WTC11 (cell line): ENCODE data around the gene CACNA1E. TPM values are rescaled to one million over a fixed set of nuclear protein-coding genes. Genes with fewer than 3 reads are reported as not detected.

ENCODE experiments used
- ATAC-seq: fragments of 200-7000 bp; cut with Tn5 transposase; 2 replicates; pipeline ENCODE4 v1.10.0; 2021; ENCODE audit warnings: mild to moderate bottlenecking, moderate library complexity
- CTCF ChIA-PET: fragments of 300-600 bp; sonication (Branson Sonifier 250); formaldehyde crosslinking; loops from one replicate; lab custom pipeline; 2021; ENCODE audit warnings: antibody characterized with exemption; lab: Charles Lee
- POLR2A ChIA-PET: fragments of 350-600 bp; sonication (Branson Sonifier 250); formaldehyde crosslinking; loops from one replicate; lab custom pipeline; 2021; ENCODE audit warnings: antibody characterized with exemption; lab: Charles Lee
- DNase-seq: peaks from one replicate; pipeline ENCODE4 v3.0.0; 2021; ENCODE audit warnings: low spot score
- H3K27ac Mint-ChIP-seq: 2 replicates; pipeline ENCODE4 v1.8.0; 2021; ENCODE audit warnings: mixed read lengths
- H3K27me3 Mint-ChIP-seq: 2 replicates; pipeline ENCODE4 v1.8.0; 2021; ENCODE audit warnings: low read depth, mild to moderate bottlenecking, moderate library complexity, mixed read lengths
- H3K36me3 Mint-ChIP-seq: 2 replicates; pipeline ENCODE4 v1.8.0; 2021; ENCODE audit warnings: mixed read lengths
- H3K4me1 Mint-ChIP-seq: 2 replicates; pipeline ENCODE4 v1.8.0; 2022; ENCODE audit warnings: mixed read lengths
- H3K4me3 Mint-ChIP-seq: 2 replicates; pipeline ENCODE4 v1.8.0; 2021; ENCODE audit warnings: mild to moderate bottlenecking, moderate library complexity, mixed read lengths
- H3K9me3 Mint-ChIP-seq: 2 replicates; pipeline ENCODE4 v1.8.0; 2021; ENCODE audit warnings: mixed read lengths
- ESRRA ChIP-seq: sonication (generic); formaldehyde crosslinking; IDR thresholded peaks from 2 replicates; pipeline ENCODE4 v1.8.1; 2022; ENCODE audit warnings: mild to moderate bottlenecking, missing genetic modification reagents, borderline replicate concordance
- GTF2I ChIP-seq: fragments of 250-450 bp; sonication (Bioruptor Pico); conservative IDR thresholded peaks from 2 replicates; pipeline ENCODE4 v1.4.0; 2021; ENCODE audit warnings: mild to moderate bottlenecking
- HMGA2 ChIP-seq: fragments of 250-450 bp; sonication (Bioruptor Pico); IDR thresholded peaks from 2 replicates; pipeline ENCODE4 v1.4.0; 2021; ENCODE audit warnings: mild to moderate bottlenecking, moderate library complexity
- MXD4 ChIP-seq: fragments of 250-450 bp; sonication (Bioruptor Pico); IDR thresholded peaks from 2 replicates; pipeline ENCODE4 v1.8.0; 2021; ENCODE audit warnings: mild to moderate bottlenecking, moderate library complexity, borderline replicate concordance
- MYBL2 ChIP-seq: sonication (generic); formaldehyde crosslinking; IDR thresholded peaks from 2 replicates; pipeline ENCODE4 v1.8.1; 2023; ENCODE audit warnings: mild to moderate bottlenecking, moderate library complexity, missing genetic modification reagents
- NFATC4 ChIP-seq: fragments of 250-450 bp; sonication (Bioruptor Pico); IDR thresholded peaks from 2 replicates; pipeline ENCODE4 v1.9.0; 2021; ENCODE audit warnings: mild to moderate bottlenecking
- NFE2L1 ChIP-seq: sonication (generic); formaldehyde crosslinking; IDR thresholded peaks from 2 replicates; pipeline ENCODE4 v1.8.1; 2023; ENCODE audit warnings: missing genetic modification reagents
- RORB ChIP-seq: fragments of 250-450 bp; sonication (Bioruptor Pico); IDR thresholded peaks from 2 replicates; pipeline ENCODE4 v1.9.0; 2021; ENCODE audit warnings: mild to moderate bottlenecking
- SP1 ChIP-seq: sonication (generic); formaldehyde crosslinking; conservative IDR thresholded peaks from 2 replicates; pipeline ENCODE4 v1.8.1; 2022; ENCODE audit warnings: missing genetic modification reagents
- TEAD4 ChIP-seq: sonication (generic); formaldehyde crosslinking; IDR thresholded peaks from 2 replicates; pipeline ENCODE4 v1.8.0; 2022; ENCODE audit warnings: mild to moderate bottlenecking, missing genetic modification reagents
- TP53 ChIP-seq: sonication (generic); formaldehyde crosslinking; IDR thresholded peaks from 2 replicates; pipeline ENCODE4 v1.8.1; 2023; ENCODE audit warnings: mild to moderate bottlenecking, missing genetic modification reagents
- ZBTB21 ChIP-seq: sonication (generic); formaldehyde crosslinking; IDR thresholded peaks from 2 replicates; pipeline ENCODE4 v1.8.1; 2023; ENCODE audit warnings: mild to moderate bottlenecking, missing genetic modification reagents, borderline replicate concordance
- total RNA-seq: library from RNA; stranded (reverse); gene quantifications from 3 replicates; pipeline ENCODE4 v1.2.3, GENCODE V29; 2021
- TF ChIP-seq, protein P1 (sequence below): sonication (generic); formaldehyde crosslinking; IDR thresholded peaks from 2 replicates; pipeline ENCODE4 v1.8.0; 2022; ENCODE audit warnings: mild to moderate bottlenecking, missing genetic modification reagents
- TF ChIP-seq, protein P2 (sequence below): fragments of 250-450 bp; sonication (Bioruptor Pico); IDR thresholded peaks from 2 replicates; pipeline ENCODE4 v2.1.2; 2022; ENCODE audit warnings: mild to moderate bottlenecking, moderate library complexity
- TF ChIP-seq, protein P3 (sequence below): fragments of 250-450 bp; sonication (Bioruptor Pico); IDR thresholded peaks from 2 replicates; pipeline ENCODE4 v1.9.0; 2021; ENCODE audit warnings: moderate library complexity, mild to moderate bottlenecking, inconsistent platforms, borderline replicate concordance
- TF ChIP-seq, protein P4 (sequence below): sonication (generic); formaldehyde crosslinking; IDR thresholded peaks from 2 replicates; pipeline ENCODE4 v1.8.0; 2022; ENCODE audit warnings: mild to moderate bottlenecking, missing genetic modification reagents
- TF ChIP-seq, protein P5 (sequence below): fragments of 250-450 bp; sonication (Bioruptor Pico); IDR thresholded peaks from 2 replicates; pipeline ENCODE4 v1.8.0; 2021; ENCODE audit warnings: mild to moderate bottlenecking
- TF ChIP-seq, protein P6 (sequence below): sonication (generic); formaldehyde crosslinking; IDR thresholded peaks from 2 replicates; pipeline ENCODE4 v1.8.0; 2023; ENCODE audit warnings: missing genetic modification reagents, mild to moderate bottlenecking, borderline replicate concordance
- TF ChIP-seq, protein P7 (sequence below): sonication (generic); formaldehyde crosslinking; IDR thresholded peaks from 2 replicates; pipeline ENCODE4 v1.8.1; 2023; ENCODE audit warnings: mild to moderate bottlenecking, missing genetic modification reagents, moderate library complexity
- TF ChIP-seq, protein P8 (sequence below): sonication (generic); formaldehyde crosslinking; IDR thresholded peaks from 2 replicates; pipeline ENCODE4 v1.8.1; 2022; ENCODE audit warnings: missing genetic modification reagents, borderline replicate concordance

The CACNA1E gene
- total RNA-seq, 1 experiment from 2014 or later = 0.63 TPM

DNA sequence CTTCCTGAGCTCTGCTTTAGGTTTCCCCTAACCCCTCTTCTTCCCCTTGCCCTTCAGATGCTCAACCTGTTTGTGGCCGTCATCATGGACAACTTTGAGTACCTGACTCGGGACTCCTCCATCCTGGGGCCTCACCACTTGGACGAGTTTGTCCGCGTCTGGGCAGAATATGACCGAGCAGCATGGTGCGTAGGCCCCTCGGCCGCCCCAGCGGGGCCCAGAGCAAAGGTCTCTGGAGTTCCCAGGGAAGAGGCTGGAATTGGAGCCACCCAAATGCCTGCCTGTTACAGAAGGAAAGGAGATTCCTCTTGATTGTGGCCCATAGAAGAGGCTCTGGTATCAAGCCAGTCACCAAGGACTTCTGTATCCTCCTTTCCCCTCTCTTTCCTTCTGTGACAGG is 292.7 kb downstream of the CACNA1E start:
- Mint-ChIP-seq H3K4me1 (no peaks in the 10 kb centered on the region), H3K27ac (no peak overlapping the region), H3K36me3 (no peaks in the 10 kb centered on the region), H3K9me3 (peaks cover 8% of the 10 kb centered on the region), H3K27me3 (no peaks in the 10 kb centered on the region), H3K4me3 (no peak overlapping the region)
- CTCF ChIA-PET = no interaction called here
- no peak for ATAC-seq
- TF ChIP-seq NFATC4 (CRISPR knock-in tag) = no peak
- TF ChIP-seq, protein P1, sequence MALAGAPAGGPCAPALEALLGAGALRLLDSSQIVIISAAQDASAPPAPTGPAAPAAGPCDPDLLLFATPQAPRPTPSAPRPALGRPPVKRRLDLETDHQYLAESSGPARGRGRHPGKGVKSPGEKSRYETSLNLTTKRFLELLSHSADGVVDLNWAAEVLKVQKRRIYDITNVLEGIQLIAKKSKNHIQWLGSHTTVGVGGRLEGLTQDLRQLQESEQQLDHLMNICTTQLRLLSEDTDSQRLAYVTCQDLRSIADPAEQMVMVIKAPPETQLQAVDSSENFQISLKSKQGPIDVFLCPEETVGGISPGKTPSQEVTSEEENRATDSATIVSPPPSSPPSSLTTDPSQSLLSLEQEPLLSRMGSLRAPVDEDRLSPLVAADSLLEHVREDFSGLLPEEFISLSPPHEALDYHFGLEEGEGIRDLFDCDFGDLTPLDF (CRISPR knock-in tag) = no peak
- TF ChIP-seq NFE2L1 = no peak
- TF ChIP-seq, protein P2, sequence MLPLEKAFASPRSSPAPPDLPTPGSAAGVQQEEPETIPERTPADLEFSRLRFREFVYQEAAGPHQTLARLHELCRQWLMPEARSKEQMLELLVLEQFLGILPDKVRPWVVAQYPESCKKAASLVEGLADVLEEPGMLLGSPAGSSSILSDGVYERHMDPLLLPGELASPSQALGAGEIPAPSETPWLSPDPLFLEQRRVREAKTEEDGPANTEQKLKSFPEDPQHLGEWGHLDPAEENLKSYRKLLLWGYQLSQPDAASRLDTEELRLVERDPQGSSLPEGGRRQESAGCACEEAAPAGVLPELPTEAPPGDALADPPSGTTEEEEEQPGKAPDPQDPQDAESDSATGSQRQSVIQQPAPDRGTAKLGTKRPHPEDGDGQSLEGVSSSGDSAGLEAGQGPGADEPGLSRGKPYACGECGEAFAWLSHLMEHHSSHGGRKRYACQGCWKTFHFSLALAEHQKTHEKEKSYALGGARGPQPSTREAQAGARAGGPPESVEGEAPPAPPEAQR (CRISPR knock-in tag) = no peak
- no peak for TF ChIP-seq TP53 (CRISPR knock-in tag)
- no peak for TF ChIP-seq ZBTB21
- no peak for TF ChIP-seq GTF2I (CRISPR knock-in tag)
- TF ChIP-seq ESRRA (CRISPR knock-in tag) = no peak
- no peak for TF ChIP-seq HMGA2 (CRISPR knock-in tag)
- TF ChIP-seq, protein P3, sequence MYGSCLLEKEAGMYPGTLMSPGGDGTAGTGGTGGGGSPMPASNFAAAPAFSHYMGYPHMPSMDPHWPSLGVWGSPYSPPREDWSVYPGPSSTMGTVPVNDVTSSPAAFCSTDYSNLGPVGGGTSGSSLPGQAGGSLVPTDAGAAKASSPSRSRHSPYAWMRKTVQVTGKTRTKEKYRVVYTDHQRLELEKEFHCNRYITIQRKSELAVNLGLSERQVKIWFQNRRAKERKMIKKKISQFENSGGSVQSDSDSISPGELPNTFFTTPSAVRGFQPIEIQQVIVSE (CRISPR knock-in tag) = no peak
- TF ChIP-seq, protein P4, sequence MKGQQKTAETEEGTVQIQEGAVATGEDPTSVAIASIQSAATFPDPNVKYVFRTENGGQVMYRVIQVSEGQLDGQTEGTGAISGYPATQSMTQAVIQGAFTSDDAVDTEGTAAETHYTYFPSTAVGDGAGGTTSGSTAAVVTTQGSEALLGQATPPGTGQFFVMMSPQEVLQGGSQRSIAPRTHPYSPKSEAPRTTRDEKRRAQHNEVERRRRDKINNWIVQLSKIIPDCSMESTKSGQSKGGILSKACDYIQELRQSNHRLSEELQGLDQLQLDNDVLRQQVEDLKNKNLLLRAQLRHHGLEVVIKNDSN (CRISPR knock-in tag) = no peak
- TF ChIP-seq, protein P5, sequence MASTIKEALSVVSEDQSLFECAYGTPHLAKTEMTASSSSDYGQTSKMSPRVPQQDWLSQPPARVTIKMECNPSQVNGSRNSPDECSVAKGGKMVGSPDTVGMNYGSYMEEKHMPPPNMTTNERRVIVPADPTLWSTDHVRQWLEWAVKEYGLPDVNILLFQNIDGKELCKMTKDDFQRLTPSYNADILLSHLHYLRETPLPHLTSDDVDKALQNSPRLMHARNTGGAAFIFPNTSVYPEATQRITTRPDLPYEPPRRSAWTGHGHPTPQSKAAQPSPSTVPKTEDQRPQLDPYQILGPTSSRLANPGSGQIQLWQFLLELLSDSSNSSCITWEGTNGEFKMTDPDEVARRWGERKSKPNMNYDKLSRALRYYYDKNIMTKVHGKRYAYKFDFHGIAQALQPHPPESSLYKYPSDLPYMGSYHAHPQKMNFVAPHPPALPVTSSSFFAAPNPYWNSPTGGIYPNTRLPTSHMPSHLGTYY (CRISPR knock-in tag) = no peak
- TF ChIP-seq SP1 (CRISPR knock-in tag) = no peak
- TF ChIP-seq, protein P6, sequence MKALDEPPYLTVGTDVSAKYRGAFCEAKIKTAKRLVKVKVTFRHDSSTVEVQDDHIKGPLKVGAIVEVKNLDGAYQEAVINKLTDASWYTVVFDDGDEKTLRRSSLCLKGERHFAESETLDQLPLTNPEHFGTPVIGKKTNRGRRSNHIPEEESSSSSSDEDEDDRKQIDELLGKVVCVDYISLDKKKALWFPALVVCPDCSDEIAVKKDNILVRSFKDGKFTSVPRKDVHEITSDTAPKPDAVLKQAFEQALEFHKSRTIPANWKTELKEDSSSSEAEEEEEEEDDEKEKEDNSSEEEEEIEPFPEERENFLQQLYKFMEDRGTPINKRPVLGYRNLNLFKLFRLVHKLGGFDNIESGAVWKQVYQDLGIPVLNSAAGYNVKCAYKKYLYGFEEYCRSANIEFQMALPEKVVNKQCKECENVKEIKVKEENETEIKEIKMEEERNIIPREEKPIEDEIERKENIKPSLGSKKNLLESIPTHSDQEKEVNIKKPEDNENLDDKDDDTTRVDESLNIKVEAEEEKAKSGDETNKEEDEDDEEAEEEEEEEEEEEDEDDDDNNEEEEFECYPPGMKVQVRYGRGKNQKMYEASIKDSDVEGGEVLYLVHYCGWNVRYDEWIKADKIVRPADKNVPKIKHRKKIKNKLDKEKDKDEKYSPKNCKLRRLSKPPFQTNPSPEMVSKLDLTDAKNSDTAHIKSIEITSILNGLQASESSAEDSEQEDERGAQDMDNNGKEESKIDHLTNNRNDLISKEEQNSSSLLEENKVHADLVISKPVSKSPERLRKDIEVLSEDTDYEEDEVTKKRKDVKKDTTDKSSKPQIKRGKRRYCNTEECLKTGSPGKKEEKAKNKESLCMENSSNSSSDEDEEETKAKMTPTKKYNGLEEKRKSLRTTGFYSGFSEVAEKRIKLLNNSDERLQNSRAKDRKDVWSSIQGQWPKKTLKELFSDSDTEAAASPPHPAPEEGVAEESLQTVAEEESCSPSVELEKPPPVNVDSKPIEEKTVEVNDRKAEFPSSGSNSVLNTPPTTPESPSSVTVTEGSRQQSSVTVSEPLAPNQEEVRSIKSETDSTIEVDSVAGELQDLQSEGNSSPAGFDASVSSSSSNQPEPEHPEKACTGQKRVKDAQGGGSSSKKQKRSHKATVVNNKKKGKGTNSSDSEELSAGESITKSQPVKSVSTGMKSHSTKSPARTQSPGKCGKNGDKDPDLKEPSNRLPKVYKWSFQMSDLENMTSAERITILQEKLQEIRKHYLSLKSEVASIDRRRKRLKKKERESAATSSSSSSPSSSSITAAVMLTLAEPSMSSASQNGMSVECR (CRISPR knock-in tag) = no peak
- TF ChIP-seq MYBL2 (CRISPR knock-in tag) = no peak
- no peak for TF ChIP-seq TEAD4 (CRISPR knock-in tag)
- TF ChIP-seq MXD4 (CRISPR knock-in tag) = no peak
- TF ChIP-seq, protein P7, sequence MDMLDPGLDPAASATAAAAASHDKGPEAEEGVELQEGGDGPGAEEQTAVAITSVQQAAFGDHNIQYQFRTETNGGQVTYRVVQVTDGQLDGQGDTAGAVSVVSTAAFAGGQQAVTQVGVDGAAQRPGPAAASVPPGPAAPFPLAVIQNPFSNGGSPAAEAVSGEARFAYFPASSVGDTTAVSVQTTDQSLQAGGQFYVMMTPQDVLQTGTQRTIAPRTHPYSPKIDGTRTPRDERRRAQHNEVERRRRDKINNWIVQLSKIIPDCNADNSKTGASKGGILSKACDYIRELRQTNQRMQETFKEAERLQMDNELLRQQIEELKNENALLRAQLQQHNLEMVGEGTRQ (CRISPR knock-in tag) = no peak
- TF ChIP-seq, protein P8, sequence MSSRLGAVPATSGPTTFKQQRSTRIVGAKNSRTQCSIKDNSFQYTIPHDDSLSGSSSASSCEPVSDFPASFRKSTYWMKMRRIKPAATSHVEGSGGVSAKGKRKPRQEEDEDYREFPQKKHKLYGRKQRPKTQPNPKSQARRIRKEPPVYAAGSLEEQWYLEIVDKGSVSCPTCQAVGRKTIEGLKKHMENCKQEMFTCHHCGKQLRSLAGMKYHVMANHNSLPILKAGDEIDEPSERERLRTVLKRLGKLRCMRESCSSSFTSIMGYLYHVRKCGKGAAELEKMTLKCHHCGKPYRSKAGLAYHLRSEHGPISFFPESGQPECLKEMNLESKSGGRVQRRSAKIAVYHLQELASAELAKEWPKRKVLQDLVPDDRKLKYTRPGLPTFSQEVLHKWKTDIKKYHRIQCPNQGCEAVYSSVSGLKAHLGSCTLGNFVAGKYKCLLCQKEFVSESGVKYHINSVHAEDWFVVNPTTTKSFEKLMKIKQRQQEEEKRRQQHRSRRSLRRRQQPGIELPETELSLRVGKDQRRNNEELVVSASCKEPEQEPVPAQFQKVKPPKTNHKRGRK (CRISPR knock-in tag) = no peak
- TF ChIP-seq RORB (CRISPR knock-in tag) = no peak
- no peak for DNase-seq
- POLR2A ChIA-PET = no interaction called here
